ENCODE measurements around the gene SH2D3A. TPM values are rescaled to one million over a fixed set of nuclear protein-coding genes. Genes with fewer than 3 reads are reported as not detected.

Gene SH2D3A
- total and polyA plus RNA-seq, 2 of the 8 experiments (the other 6 are each of a cell fraction or from before 2014, with no cell fraction given): 14.5 to 22.1 TPM

DNA sequence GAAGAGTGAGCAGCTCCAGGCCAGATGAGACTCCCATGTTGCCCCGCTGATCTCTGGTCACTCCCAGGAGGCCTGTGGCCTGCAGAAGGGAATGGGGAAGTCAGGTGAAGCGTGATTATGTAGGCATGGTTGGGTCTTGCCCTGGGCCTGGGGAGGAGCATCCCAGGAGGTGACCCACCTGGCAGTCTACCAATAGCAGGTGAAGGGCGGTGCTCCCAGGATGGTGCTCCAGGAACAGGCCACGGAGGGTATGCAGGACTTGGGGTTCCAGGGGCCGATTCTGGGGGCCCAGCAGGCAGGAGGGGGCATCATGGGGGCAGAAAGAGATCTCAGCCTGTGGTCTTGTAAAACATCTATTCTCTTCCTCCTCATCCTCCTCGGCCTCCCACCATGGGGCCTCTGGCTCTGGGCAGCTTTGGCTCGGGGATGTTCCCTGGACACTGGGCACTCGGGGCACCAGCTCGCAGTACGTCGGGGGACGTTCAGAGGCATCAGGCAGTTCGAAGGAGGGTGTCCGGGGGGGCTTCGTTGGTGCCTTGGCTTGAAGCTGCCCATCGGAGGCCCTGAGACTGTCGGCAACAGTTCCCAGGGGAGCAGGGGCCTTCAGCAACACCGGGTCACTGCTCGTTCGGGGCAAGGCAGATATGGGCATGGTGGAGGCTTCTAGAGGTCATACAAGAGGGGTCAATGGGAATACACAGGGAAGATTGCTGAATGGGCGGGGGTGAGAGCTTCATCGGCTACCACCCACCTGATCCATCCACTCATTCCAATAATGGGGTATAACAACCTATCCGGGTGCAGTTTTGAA lies 12.4 kb downstream of the SH2D3A start (continued):
- TF ChIP-seq CHD7 (IDR thresholded peaks at IDR 0.05; ENCODE audit: insufficient replicate concordance, low read length) (no peak), ASH2L (IDR thresholded peaks at IDR 0.05; ENCODE audit: low read length) (no peak), ATF3 (IDR thresholded peaks at IDR 0.05; ENCODE audit: insufficient read depth, low read depth, low read length) (no peak), SRF (IDR thresholded peaks at IDR 0.05; ENCODE audit: low read depth, low read length) (no peak), JUND (IDR thresholded peaks at IDR 0.05; ENCODE audit: low read length) (no peak), TBP (IDR thresholded peaks at IDR 0.05; ENCODE audit: low read depth, low read length) (no peak), POU5F1 (IDR thresholded peaks at IDR 0.05; ENCODE audit: low read depth, low read length) (no peak), YY1 (IDR thresholded peaks at IDR 0.05; ENCODE audit: low read depth, low read length) (no peak)

Data from H1 (cell line).